Adrenal gland (tissue), 12 donors: Measurements from ENCODE around the gene DIP2C. TPM values are rescaled to one million over a fixed set of nuclear protein-coding genes. Genes with fewer than 3 reads are reported as not detected.

Experiments used
- DNase-seq, 7 donors: peaks; one replicate each; pipeline ENCODE4 v3.0.0-alpha.2; 2019 to 2020
- H3K27ac ChIP-seq, 5 donors: fragments of 200-600 bp; sonication (generic) in 4 of 5; 1 replicate in 3 of 5; 2 replicates in 2 of 5; pipeline versions ENCODE4 v1.5.1 to v1.8.0; 2016 to 2020; ENCODE audit warnings: mild to moderate bottlenecking in 1 of 5
- H3K27me3 ChIP-seq: fragments of 200-600 bp; 2 replicates; pipeline ENCODE4 v1.8.0; 2021
- H3K36me3 ChIP-seq, 2 donors: fragments of 200-600 bp; replicated peaks in 1 of 2; 1 replicate in 1 of 2; 2 replicates in 1 of 2; pipeline versions ENCODE4 v1.5.1 to v1.8.0; 2018 to 2022
- H3K4me1 ChIP-seq, 2 donors: fragments of 200-600 bp; replicated peaks in 1 of 2; 1 replicate in 1 of 2; 2 replicates in 1 of 2; pipeline versions ENCODE4 v1.5.1 to v1.8.0; 2018 to 2021
- H3K4me3 ChIP-seq, 4 donors: fragments of 200-600 bp; sonication (generic) in 3 of 4; one replicate each; pipeline ENCODE4 v1.5.1; 2016 to 2018
- H3K9me3 ChIP-seq, 3 donors: fragments of 200-600 bp; sonication (generic) in 1 of 3; replicated peaks in 1 of 3; 1 replicate in 2 of 3; 2 replicates in 1 of 3; pipeline versions ENCODE4 v1.5.1 to v1.8.0; 2016 to 2021
- CTCF ChIP-seq, 6 experiments: fragments of 450-650 bp in 4 of 6; fragments of 200-600 bp in 2 of 6; sonication (generic) in 1 of 6; IDR thresholded peaks; 1 replicate in 5 of 6; 2 replicates in 1 of 6; pipeline versions ENCODE4 v1.5.1 to v1.8.0; 2016 to 2021; ENCODE audit warnings: antibody characterized with exemption in 6 of 6, mild to moderate bottlenecking in 2 of 6, moderate library complexity in 1 of 6
- POLR2A ChIP-seq, 2 donors: fragments of 450-650 bp; IDR thresholded peaks; one replicate each; pipeline ENCODE4 v1.6.1; 2017; ENCODE audit warnings: antibody characterized with exemption in 2 of 2, mild to moderate bottlenecking in 2 of 2, moderate library complexity in 1 of 2
- WGBS, 4 donors: extraction: QIAGEN DNeasy Blood & Tissue Kit in 2 of 4; methylation state at CpG; one replicate each; pipeline versions ENCODE4 v1.1.5 to v1.1.7; 2013 to 2017; 5-methylcytosine and 5-hydroxymethylcytosine counted together
- intact Hi-C, 2 donors: fragments of 100-400 bp; cut with DNase I; formaldehyde crosslinking; loops; one replicate each; pipeline versions ENCODE4 v1.14.1 to v1.15.0; 2022 to 2023
- polyA plus RNA-seq, 3 donors: library from polyadenylated mRNA; stranded (reverse); fragments of 200-250 nt in 2 of 3; fragments of 350-450 nt in 1 of 3; fragmentation: Illumina TruSeq in 1 of 3; extraction: RNeasy Lipid Tissue Mini Kit (QIAGEN cat#74804) in 1 of 3; gene quantifications; one replicate each; pipeline ENCODE4 v1.2.3, GENCODE V29; 2013 to 2014
- total RNA-seq, 9 donors: library from RNA; depleted of rRNA in 4 of 9; stranded (reverse); fragments of >200 nt in 4 of 9; fragments of 120-200 nt in 1 of 9; fragmentation: NEBNext Ultra II Directional in 1 of 9; extraction: Animal tissue kit (Norgen Biotek cat#: 25700) in 1 of 9; gene quantifications; one replicate each; pipeline versions ENCODE4 v1.1.0 to v1.2.4, GENCODE V29; 2013 to 2023
- donor health status: healthy with polysubstance abuse.
- donor health status: Bipolar disorder and iron deficiency.
- donor health status: DM: yes; HTN: yes; CAD: no.
- donor health status: DM: no; HTN: no; CAD: no.
- donor health status: DM: no; HTN: no; CAD: no.
- donor health status: DM: yes; HTN: yes; CAD: no.

Gene DIP2C
- total and polyA plus RNA-seq, 12 donors = 4.8 to 23.9 (median 19.7) TPM

GRCh38 chr10:523925-524324 is 165.5 kb downstream of the DIP2C start:
- WGBS, 4 donors = 82 to 100% (median 85%) methylated on average over 2 to 8 of the region's 8 CpGs
- H3K27ac ChIP-seq = no peak overlapping the region
- DNase-seq = no peak
- H3K36me3 ChIP-seq = no peaks in the 10 kb centered on the region
- intact Hi-C loops = no loop called here
- TF ChIP-seq CTCF (IDR thresholded peaks at IDR 0.05) = no peak
- no peak for TF ChIP-seq POLR2A (IDR thresholded peaks at IDR 0.05)
- H3K27me3 ChIP-seq = no peaks in the 10 kb centered on the region
- no peaks in the 10 kb centered on the region for H3K4me1 ChIP-seq
- no peaks in the 10 kb centered on the region for H3K9me3 ChIP-seq
- no peak overlapping the region for H3K4me3 ChIP-seq

GRCh38 chr10:522350-522749 is 167.1 kb downstream of the DIP2C start:
- intact Hi-C loops = no loop called here
- 86 to 93% (median 89%) methylated on average over 13 of the region's 13 CpGs for WGBS, 4 donors
- DNase-seq = no peak
- Histone ChIP-seq H3K4me1 (no peaks in the 10 kb centered on the region), H3K27ac (no peak overlapping the region), H3K9me3 (no peaks in the 10 kb centered on the region), H3K4me3 (no peak overlapping the region), H3K36me3 (no peaks in the 10 kb centered on the region), H3K27me3 (no peaks in the 10 kb centered on the region)
- no peak for TF ChIP-seq CTCF (IDR thresholded peaks at IDR 0.05)
- TF ChIP-seq POLR2A (IDR thresholded peaks at IDR 0.05) = no peak

- 65 to 80% (median 72%) methylated on average over 16 to 17 of the region's 17 CpGs for WGBS, 4 donors
- DNase-seq = peak in 1 of 7 donors; percentile 5
- no peaks in the 10 kb centered on the region for H3K4me1 ChIP-seq
- TF ChIP-seq CTCF (IDR thresholded peaks at IDR 0.05) = no peak
- TF ChIP-seq POLR2A (IDR thresholded peaks at IDR 0.05) = no peak
- H3K27me3 ChIP-seq = no peaks in the 10 kb centered on the region
- H3K36me3 ChIP-seq = no peaks in the 10 kb centered on the region
- no peak overlapping the region for H3K27ac ChIP-seq
- no peaks in the 10 kb centered on the region for H3K9me3 ChIP-seq
- intact Hi-C loops = no loop called here
- H3K4me3 ChIP-seq = no peak overlapping the region
These were observed 167.9 kb downstream of the DIP2C start for GRCh38 chr10:521261-522250.

- intact Hi-C loops = no loop called here
- Histone ChIP-seq H3K27ac (no peak overlapping the region), H3K36me3 (no peaks in the 10 kb centered on the region), H3K9me3 (no peaks in the 10 kb centered on the region), H3K4me3 (no peak overlapping the region), H3K4me1 (no peaks in the 10 kb centered on the region), H3K27me3 (no peaks in the 10 kb centered on the region)
- TF ChIP-seq CTCF (IDR thresholded peaks at IDR 0.05) = no peak
- TF ChIP-seq POLR2A (IDR thresholded peaks at IDR 0.05) = no peak
- 76 to 82% (median 80%) methylated on average over 6 of the region's 6 CpGs for WGBS, 4 donors
- no peak for DNase-seq
These were observed 169.1 kb downstream of the DIP2C start for GRCh38 chr10:520402-520787.
